PC-3 (cell line): ENCODE data around the gene H2BK1. TPM values are rescaled to one million over a fixed set of nuclear protein-coding genes. Genes with fewer than 3 reads are reported as not detected.

ENCODE experiments used
- ATAC-seq: fragments of 200-7000 bp; cut with Tn5 transposase; 2 replicates; pipeline ENCODE4 v1.9.1; 2020; ENCODE audit warnings: mild to moderate bottlenecking, moderate library complexity
- BruUV-seq: library from RNA; stranded (reverse); fragments of 400-500 nt; replicated peaks from 2 replicates; lab custom pipeline; 2021; lab: Mats Ljungman, UMichigan
- CTCF ChIA-PET: fragments of 300-600 bp; sonication (Branson Sonifier 250); formaldehyde crosslinking; loops from one replicate; lab custom pipeline; 2022; ENCODE audit warnings: antibody characterized with exemption; lab: Charles Lee
- POLR2A ChIA-PET: fragments of 300-600 bp; sonication (Branson Sonifier 250); formaldehyde crosslinking; loops from one replicate; lab custom pipeline; 2022; ENCODE audit warnings: antibody characterized with exemption; ENCODE audit not compliant: unreplicated experiment; lab: Charles Lee
- DNase-seq: peaks from one replicate; pipeline ENCODE4 v3.0.0-alpha.2; 2015
- H2AFZ ChIP-seq: fragments of 300-600 bp; sonication (generic); 2 replicates; pipeline ENCODE4 v1.6.0; 2016; ENCODE audit warnings: antibody characterized with exemption, low read length
- H3F3A ChIP-seq: fragments of 300-600 bp; sonication (generic); one replicate; pipeline ENCODE4 v1.6.0; 2017; ENCODE audit warnings: antibody characterized with exemption, low read length, control low read depth, mild to moderate bottlenecking; ENCODE audit not compliant: unreplicated experiment
- H3K27ac ChIP-seq: fragments of 300-600 bp; sonication (generic); 2 replicates; pipeline ENCODE4 v1.5.1; 2016; ENCODE audit warnings: mild to moderate bottlenecking, low read length
- H3K27me3 ChIP-seq: fragments of 300-600 bp; sonication (generic); 2 replicates; pipeline ENCODE4 v1.6.1; 2016; ENCODE audit warnings: low read length, mixed read lengths
- H3K36me3 ChIP-seq: fragments of 300-600 bp; sonication (generic); 2 replicates; pipeline ENCODE4 v1.6.1; 2016; ENCODE audit warnings: low read depth, mixed run types, low read length, mixed read lengths
- H3K4me1 ChIP-seq: fragments of 300-600 bp; sonication (generic); 2 replicates; pipeline ENCODE4 v1.5.1; 2016; ENCODE audit warnings: low read length; ENCODE audit not compliant: insufficient read depth
- H3K4me2 ChIP-seq: fragments of 300-600 bp; sonication (generic); 2 replicates; pipeline ENCODE4 v1.6.0; 2016; ENCODE audit warnings: low read length
- H3K4me3 ChIP-seq: fragments of 300-600 bp; sonication (generic); 2 replicates; pipeline ENCODE4 v1.5.1; 2016; ENCODE audit warnings: mild to moderate bottlenecking, low read length, mixed read lengths
- H3K79me2 ChIP-seq: fragments of 300-600 bp; sonication (generic); 2 replicates; pipeline ENCODE4 v1.6.1; 2017; ENCODE audit warnings: low read length, mixed read lengths
- H3K9ac ChIP-seq: fragments of 300-600 bp; sonication (generic); 2 replicates; pipeline ENCODE4 v1.6.0; 2016; ENCODE audit warnings: mild to moderate bottlenecking, low read length
- H3K9me2 ChIP-seq: fragments of 300-600 bp; sonication (generic); replicated peaks from 2 replicates; pipeline ENCODE4 v1.6.1; 2016; ENCODE audit warnings: mixed run types, low read length, mixed read lengths
- H3K9me3 ChIP-seq: fragments of 300-600 bp; sonication (generic); 2 replicates; pipeline ENCODE4 v1.6.1; 2016; ENCODE audit warnings: low read length, mixed read lengths
- H4K20me1 ChIP-seq: fragments of 300-600 bp; sonication (generic); 2 replicates; pipeline ENCODE4 v1.6.1; 2016; ENCODE audit warnings: low read length, mixed read lengths
- EZH2 ChIP-seq: fragments of 300-600 bp; sonication (generic); IDR thresholded peaks from one replicate; pipeline ENCODE4 v1.6.1; 2017; ENCODE audit warnings: antibody characterized with exemption, mild to moderate bottlenecking, low read length; ENCODE audit not compliant: unreplicated experiment
- EZH2phosphoT487 ChIP-seq: fragments of 300-600 bp; sonication (generic); IDR thresholded peaks from 2 replicates; pipeline ENCODE4 v1.6.1; 2018; ENCODE audit warnings: mild to moderate bottlenecking, antibody characterized with exemption, low read length, borderline replicate concordance
- intact Hi-C: fragments of 100-400 bp; cut with micrococcal nuclease; formaldehyde crosslinking; loops from 2 replicates; pipeline ENCODE4 v1.9.0; 2023
- total RNA-seq: library from RNA; depleted of rRNA; stranded (reverse); fragments of >200 nt; gene quantifications from 2 replicates; pipeline ENCODE4 v1.2.3, GENCODE V29; 2014
- TF ChIP-seq, protein P1 (sequence below): fragments of 300-600 bp; sonication (generic); conservative IDR thresholded peaks from 2 replicates; pipeline ENCODE4 v1.5.1; 2017; ENCODE audit warnings: antibody characterized with exemption, low read depth, mild to moderate bottlenecking, low read length

H2BK1 gene
- total RNA-seq, 1 experiment from 2014 or later = not detected

DNA sequence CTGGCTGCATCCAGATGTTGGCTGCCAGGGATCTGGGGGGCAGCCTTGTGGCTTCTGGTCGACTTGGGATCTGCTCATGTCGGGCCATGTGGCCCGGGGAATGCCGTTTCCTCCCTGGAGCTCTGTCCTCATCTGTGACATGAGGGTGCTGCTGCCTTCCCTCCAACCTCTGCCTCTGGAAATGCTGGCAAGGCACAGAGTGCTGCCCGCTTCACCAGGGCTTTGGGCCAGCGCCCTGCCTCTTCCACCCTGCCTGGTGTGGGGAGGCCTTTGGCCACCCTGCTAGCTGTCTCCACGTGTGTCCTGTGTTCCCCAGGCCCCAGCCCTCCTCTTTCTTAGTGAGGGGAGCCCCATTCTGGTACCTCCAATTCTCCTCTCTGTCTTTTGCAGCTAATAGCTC lies 44.0 kb upstream of the H2BK1 start:
- DNase-seq (no peak), ATAC-seq (no peak)
- Histone ChIP-seq H3K79me2 (no peaks in the 10 kb centered on the region), H3K27me3 (0 out of 2 replicates have a peak, but pooled peaks cover 3% of the 10 kb centered on the region), H3K9me3 (no peaks in the 10 kb centered on the region), H2AFZ (no peak overlapping the region), H3K36me3 (no peaks in the 10 kb centered on the region), H3K4me3 (no peak overlapping the region), H3K9ac (no peak overlapping the region), H4K20me1 (no peaks in the 10 kb centered on the region), H3K4me2 (no peak overlapping the region), H3F3A (no peaks in the 10 kb centered on the region), H3K4me1 (no peaks in the 10 kb centered on the region; the same call in none of the 2 replicates), H3K27ac (no peak overlapping the region), H3K9me2 (no peaks in the 10 kb centered on the region)
- TF ChIP-seq EZH2 = no peak
- CTCF ChIA-PET = no interaction called here
- intact Hi-C loops = no loop called here
- POLR2A ChIA-PET = no interaction called here
- no TSS peak for BruUV-seq

DNA sequence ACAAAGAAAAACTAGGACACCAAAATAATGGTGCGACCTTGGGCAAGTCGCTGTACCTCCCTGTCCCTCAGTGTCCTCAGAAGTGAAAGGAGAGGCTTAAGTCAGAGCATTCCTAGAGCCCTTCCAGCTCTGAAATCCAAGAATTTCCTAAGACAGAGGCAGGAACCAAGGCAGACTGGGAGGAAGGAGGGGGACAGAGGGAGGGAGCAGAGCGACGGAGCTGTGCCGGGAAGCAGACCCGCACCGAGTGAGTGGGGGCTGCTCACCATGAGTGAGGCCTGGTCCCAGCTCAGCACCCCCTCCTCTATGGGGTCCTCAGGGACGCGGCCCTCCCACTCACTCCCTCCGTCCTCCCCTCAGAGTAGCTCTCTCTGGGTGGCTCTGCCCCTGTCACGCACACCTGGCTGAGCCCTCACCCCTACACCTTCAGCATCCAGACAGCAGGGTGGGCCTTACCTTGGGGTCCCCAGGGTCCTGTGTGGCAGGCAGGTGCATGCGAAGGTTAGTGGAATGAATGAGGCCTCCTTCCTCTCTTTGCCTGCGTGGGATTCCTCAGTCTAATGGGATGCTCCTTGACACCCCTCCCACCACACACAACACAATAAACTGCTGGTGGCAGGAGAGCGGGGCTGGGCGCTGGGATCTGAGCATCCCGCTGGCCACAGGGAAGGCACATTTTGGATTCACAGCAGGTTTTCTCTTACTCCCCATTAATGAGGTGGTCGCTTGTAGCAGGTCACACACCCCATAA lies 42.8 kb upstream of the H2BK1 start:
- H4K20me1 ChIP-seq = no peaks in the 10 kb centered on the region
- no peaks in the 10 kb centered on the region for H3K9me3 ChIP-seq
- no peak overlapping the region for H3K4me2 ChIP-seq
- CTCF ChIA-PET = no interaction called here
- DNase-seq (no peak), ATAC-seq (no peak)
- no peak overlapping the region for H3K9ac ChIP-seq
- no peaks in the 10 kb centered on the region; the same call in none of the 2 replicates for H3K4me1 ChIP-seq
- POLR2A ChIA-PET = no interaction called here
- no peaks in the 10 kb centered on the region for H3K36me3 ChIP-seq
- no peaks in the 10 kb centered on the region for H3K9me2 ChIP-seq
- H3K27ac ChIP-seq = no peak overlapping the region
- intact Hi-C loops = no loop called here
- H3K79me2 ChIP-seq = no peaks in the 10 kb centered on the region
- BruUV-seq = no TSS peak
- H3F3A ChIP-seq = no peaks in the 10 kb centered on the region
- no peak for TF ChIP-seq EZH2
- TF ChIP-seq EZH2phosphoT487 = no peak
- TF ChIP-seq, protein P1, sequence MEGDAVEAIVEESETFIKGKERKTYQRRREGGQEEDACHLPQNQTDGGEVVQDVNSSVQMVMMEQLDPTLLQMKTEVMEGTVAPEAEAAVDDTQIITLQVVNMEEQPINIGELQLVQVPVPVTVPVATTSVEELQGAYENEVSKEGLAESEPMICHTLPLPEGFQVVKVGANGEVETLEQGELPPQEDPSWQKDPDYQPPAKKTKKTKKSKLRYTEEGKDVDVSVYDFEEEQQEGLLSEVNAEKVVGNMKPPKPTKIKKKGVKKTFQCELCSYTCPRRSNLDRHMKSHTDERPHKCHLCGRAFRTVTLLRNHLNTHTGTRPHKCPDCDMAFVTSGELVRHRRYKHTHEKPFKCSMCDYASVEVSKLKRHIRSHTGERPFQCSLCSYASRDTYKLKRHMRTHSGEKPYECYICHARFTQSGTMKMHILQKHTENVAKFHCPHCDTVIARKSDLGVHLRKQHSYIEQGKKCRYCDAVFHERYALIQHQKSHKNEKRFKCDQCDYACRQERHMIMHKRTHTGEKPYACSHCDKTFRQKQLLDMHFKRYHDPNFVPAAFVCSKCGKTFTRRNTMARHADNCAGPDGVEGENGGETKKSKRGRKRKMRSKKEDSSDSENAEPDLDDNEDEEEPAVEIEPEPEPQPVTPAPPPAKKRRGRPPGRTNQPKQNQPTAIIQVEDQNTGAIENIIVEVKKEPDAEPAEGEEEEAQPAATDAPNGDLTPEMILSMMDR = no peak
- H3K4me3 ChIP-seq = no peak overlapping the region
- 0 out of 2 replicates have a peak, but pooled peaks cover 3% of the 10 kb centered on the region for H3K27me3 ChIP-seq
- H2AFZ ChIP-seq = no peak overlapping the region

DNA sequence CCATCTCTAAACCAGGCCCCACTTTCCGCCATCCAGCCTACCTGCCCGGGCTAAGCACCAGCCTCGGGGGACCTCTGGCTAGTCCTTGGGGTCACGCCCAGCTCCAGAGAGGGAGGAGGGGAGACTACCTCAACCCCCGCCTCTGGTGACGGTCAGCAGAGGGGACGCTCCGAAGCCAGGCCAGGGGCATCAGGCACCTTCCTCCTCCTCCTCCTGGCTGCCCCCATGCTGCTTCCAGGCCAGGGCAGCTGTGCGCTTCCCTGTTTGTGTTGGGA lies 42.2 kb upstream of the H2BK1 start:
- Histone ChIP-seq H3K27ac (no peak overlapping the region), H3F3A (no peaks in the 10 kb centered on the region), H3K79me2 (no peaks in the 10 kb centered on the region), H2AFZ (no peak overlapping the region; the same call in 1 of the 2 replicates), H3K4me1 (peaks cover 4% of the 10 kb centered on the region), H3K9me2 (no peaks in the 10 kb centered on the region), H3K9me3 (no peaks in the 10 kb centered on the region), H3K27me3 (0 out of 2 replicates have a peak, but pooled peaks cover 3% of the 10 kb centered on the region), H3K9ac (no peak overlapping the region), H3K36me3 (no peaks in the 10 kb centered on the region), H3K4me3 (no peak overlapping the region; the same call in 1 of the 2 replicates), H3K4me2 (no peak overlapping the region; the same call in 1 of the 2 replicates), H4K20me1 (no peaks in the 10 kb centered on the region)
- TF ChIP-seq EZH2 = no peak
- no peak for TF ChIP-seq EZH2phosphoT487
- TF ChIP-seq, protein P1 = no peak
- no TSS peak for BruUV-seq
- intact Hi-C loops = no loop called here
- DNase-seq (no peak), ATAC-seq (no peak)
- ChIA-PET CTCF (no interaction called here), POLR2A (interaction anchor here (0.6 kb wide), 1 partner anchor 76 kb away, joined by 3 read pairs; no protein-coding TSS in a partner anchor)
